ENCODE data around the gene TTLL12.

GRCh38 chr22:43181321-43182076 is 5.4 kb downstream of the TTLL12 start:
- no peak for TF ChIP-seq CSRNP3 (CRISPR knock-in tag; IDR thresholded peaks at IDR 0.05)
- TF ChIP-seq ESRRG (CRISPR knock-in tag; IDR thresholded peaks at IDR 0.05), result no peak
- TF ChIP-seq TSHZ2 (CRISPR knock-in tag; IDR thresholded peaks at IDR 0.05), result no peak

Data from SK-N-SH treated with all-trans-retinoic acid at 6 μM for 48 hours (cell line).